Raji (cell line): ENCODE results near the gene ECT2.

ENCODE experiments used
- POLR2A ChIP-seq: IDR thresholded peaks from 2 replicates; pipeline ENCODE4 v1.6.1; 2011; ENCODE audit warnings: low read depth, low read length, control low read depth; ENCODE audit not compliant: insufficient read depth

Gene ECT2

DNA sequence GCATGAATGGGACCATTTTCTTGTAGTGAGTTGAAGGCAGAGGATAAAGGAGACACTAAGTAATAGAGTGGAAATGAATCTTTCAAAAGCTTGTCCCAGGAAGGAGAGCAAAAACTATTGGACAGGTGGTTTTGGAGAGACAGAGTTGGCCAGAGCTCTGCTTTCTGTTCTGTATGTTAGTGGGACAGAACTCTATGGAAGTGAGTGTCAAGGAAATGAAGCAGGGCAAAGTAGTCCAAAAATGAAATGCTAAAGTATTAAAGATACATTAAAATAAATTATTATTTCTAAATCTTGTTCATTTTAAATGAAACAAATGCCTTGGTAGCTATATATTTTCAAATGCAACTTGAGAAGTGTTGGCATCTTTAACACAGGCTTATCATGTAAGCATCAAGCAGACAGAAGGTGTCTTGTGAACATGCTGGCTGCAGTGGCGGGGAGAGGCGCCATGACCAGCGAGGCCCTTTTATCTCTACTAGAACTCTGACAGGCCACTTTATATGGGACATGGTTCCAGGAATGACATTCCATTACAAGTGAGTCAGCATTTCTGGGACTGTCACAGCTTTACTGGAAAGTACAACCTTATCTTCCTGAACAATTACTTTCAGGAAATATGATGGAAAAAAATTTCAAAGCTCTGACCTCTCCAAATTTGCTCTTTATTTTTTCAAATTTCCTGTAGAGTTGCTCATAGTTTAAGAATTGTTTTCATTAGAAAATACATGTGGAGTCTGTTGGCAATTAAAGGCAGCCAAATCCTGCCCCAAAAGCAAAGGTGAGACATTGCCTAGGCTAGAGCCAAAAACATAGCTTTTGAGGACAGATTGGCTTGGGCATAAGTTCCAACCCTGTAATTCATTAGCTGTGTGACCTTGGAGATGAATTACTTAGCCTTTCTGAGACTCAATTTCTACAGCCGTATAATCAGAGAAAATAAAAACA is 106.5 kb downstream of the ECT2 start:
- no peak for TF ChIP-seq POLR2A

- no peak for TF ChIP-seq POLR2A
Observed at GRCh38 chr3:172859041-172859440, 108.5 kb downstream of the ECT2 start.

DNA sequence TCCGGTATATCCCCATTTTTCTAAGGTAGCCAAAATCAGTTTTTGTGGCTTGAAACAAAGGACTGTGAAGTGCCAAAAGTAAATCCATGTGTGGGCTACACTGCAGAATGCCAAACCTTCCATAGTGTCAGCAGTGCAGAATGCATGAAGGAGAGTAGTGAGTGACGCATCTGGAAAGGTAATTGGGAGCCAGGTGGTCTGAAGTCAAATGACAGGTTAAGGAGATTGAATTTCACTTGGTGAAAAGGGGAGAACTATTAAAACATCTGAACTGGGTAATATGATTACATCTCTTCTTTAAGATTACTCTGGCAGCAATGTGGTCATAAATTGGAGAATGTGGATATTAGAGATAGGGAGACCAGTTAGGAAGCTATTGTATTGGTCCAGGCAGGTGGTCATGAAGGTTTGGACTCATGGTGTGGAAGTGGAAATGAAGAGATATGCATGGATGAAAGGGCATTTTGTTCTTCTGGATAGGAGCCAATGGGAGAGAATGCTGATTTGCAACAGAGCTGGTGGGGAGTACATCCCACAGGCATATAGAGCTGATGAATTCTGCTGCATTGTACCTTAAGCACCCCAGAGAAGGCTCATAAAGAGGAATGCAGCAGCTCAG is 118.2 kb downstream of the ECT2 start:
- TF ChIP-seq POLR2A: no peak

DNA sequence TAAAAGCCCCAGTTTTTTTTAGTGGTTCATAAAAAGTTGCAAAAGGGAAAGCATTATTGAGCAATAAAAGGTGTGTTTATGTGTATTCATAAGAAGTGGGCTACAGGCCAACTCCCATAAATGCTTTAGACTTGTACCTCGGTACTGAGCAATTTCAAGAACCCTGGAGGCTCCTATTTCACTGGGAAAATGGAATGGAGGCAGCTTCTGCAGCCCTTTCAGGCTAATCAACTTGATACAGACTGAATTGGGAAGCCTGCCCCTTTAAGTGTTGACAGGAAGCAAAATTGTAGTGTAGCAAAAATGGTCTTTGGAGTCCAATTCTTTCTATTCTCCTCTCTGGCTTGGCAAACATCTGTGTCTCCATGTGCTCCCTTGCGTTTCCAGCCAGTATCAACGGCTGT is 118.8 kb downstream of the ECT2 start:
- no peak for TF ChIP-seq POLR2A

DNA sequence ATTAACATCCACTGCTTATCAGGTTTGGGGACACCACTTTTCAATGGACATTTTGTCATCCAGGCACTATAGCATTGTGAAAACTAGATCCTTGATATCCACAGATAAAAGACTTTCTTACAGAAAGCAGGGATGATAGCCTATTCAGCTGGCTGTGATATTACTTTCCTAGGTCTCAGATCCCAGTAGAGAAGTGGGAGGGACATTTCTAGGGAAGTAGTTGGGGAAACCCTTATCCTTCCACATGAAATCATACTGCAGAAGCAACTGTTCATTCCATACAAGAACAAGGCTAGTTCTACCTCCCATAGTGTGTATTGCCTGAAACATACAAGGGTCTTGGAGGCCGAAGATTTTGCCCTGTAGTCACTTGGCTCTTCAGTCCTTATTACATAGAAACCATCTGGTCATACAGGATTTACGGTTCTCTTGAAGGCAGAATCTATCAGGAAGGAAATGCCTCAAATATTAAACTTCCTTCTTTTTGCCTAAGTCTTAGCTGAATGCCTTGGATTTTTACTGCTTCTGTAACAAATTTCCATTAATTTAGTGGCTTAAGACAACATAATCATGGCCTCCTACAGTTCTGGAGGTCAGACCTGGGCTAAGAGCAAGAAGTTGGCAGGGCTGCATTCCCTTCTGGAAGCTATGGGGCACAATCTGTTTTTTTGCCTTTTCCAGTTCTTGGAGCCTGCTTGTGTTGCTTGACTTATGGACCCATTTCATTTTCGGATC is 119.4 kb downstream of the ECT2 start:
- no peak for TF ChIP-seq POLR2A
